NCI-H2196 treated with DMSO at 0.1 percent for 48 hours (cell line): Measurements from ENCODE around the gene KLHDC4.
A peak's percentile ranks its signal among the peaks of the same experiment; 100 is the strongest.
"Not testable (repeated sequence)": the region's sequence is repeated elsewhere in the genome, so short reads cannot be mapped to it uniquely, and the experiment has no call there.

Source experiments
- DNase-seq: peaks from one replicate; lab custom pipeline; 2025; ENCODE audit not compliant: unreplicated experiment; lab: John Stamatoyannopoulos, UW

KLHDC4 gene

GRCh38 chr16:87765776-87766484 is at the start of gene KLHDC4:
Gene KLHDC4, minus strand, starts transcription at chr16:87765986. Its CDS starts 96 bp downstream, at chr16:87765890.
- peak; percentile 25 for DNase-seq

GRCh38 chr16:87815567-87815966 is 49.8 kb upstream of the KLHDC4 start:
- DNase-seq, result no peak

DNA sequence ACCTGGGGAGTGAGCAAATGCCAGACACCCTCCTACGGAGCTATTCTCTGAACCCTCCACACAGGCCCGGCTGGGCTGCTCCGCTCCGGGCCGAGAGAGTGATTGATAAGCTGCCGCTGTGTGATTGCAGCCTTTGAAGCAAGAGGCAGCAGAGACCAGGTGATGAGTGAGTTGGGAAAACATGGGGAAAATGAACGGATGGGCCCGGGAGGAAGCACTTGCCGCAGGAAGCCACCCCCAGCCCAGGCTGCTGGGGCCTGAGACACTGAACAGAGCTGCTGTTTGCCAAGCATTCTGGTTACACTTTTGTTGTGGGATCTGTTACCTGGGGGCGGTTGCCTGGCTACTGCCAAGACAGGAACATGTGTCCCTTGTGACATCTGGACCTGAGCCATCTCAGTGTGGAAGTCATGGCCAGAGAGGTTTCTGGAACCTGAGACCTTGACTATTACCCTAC is 46.4 kb upstream of the KLHDC4 start:
- DNase-seq, result no peak

DNA sequence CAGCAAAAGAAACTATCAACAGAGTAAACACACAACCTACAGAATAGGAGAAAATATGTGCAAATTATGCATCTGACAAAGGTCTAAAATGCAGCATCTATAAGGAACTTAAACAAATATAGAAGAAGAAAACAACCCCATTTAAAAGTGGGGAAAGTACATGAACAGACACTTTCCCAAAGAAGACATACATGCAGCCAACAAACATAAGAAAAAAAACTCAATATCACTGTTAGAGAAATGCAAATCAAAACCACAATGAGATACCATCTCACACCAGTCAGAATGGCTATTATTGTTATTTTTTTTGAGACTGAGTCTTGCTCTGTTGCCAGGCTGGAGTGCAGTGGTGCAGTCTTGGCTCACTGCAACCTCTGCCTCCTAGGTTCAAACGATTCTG is 45.7 kb upstream of the KLHDC4 start:
- DNase-seq, result not testable (repeated sequence)

DNA sequence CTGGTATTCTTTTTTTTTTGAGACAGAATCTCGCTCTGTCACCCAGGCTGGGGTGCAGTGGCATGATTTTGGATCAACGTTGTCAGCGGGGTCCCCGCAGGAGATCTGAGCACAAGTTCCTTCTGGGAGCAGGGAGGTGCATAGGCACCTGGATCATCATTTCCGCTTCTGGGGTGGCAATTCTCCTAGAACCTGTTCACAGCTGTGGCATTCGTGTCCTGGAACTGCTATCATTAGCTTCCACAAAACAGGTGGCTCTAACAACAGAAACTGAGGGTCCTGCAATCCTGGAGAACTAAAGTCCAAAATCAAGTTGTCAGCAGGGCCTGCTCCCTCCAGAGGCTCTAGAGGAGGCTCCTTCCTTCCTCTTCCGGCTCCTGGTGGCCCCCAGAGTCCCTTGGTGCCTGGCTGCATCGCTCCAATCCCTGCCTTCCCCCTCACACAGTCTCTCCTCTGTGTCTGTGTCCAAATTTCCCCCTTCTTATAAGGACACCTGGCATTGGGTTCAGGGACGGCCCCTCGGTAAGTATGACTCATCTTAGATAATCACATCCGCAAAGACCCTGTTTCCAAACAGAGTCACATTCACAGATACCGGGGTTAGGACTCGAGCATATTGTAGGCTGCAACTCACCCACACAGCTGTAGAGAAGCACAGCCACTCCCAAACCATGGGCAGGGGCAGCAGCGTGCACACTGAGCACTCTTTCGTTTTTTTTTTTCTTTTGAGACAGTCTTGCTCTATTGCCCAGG is 43.5 kb upstream of the KLHDC4 start:
- DNase-seq, result no peak

- no peak for DNase-seq
Measured at GRCh38 chr16:87808108-87808507, 42.3 kb upstream of the KLHDC4 start.

DNA sequence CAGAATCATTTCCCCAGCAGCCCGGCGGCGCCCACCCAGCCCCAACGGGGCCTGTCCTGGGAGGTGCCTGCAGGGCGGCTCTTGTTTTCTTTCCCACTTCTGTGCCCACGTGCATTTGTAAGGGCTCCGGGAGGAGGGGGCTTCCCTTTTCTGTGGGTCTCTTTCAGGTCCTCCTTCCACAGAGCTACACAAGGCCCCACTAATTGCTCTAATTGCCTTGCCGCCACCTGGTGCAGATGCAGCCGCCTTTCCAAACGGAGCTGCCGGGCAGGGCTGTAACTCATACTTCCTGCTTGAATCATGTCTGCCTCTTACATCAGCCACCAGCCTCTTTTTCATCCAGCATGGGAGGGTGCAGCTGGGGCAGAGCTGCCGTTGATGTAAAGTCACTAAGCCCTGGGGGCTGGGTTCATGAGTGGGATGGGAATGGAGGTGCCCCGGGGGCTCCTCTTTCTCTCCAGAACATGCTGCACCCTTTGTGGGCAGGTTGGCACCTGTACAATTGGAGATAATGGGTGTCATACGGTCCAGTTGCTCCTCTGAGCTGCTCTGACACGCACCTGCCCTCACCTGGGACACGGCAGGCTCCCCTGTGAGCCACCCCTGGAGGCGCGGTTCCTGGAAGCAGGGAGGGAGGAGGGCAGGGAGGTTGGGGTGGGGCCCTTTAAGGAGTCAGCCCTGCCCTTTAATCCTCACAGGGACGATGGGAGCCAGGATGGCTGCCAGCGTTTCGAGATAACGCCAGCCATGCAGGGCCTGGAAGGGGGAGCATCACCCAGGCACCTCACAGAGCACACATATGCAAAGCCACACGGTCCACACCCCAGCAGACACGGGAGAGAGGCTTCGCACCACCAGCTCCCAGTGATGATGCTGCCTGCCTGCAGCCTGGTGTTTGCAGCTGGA is 41.1 kb upstream of the KLHDC4 start:
- DNase-seq, result peak; percentile 57

DNA sequence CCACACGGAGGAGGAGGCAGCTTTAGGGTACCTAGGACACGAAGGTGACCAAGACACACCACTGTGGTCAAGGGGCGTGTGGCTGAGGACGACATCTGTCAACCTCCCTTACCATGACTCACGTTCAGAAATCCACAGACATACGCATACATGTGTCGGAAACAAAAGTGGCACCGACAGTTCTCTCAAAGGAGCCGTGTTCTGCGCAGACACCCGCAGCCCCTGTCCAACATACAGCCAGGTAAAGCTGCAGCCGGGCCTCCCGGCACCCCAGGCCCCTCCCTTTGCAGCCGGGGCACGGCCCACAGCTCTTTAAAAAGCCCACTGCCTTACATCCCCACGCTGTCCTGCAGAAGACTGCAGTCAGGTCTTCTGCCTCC is 40.5 kb upstream of the KLHDC4 start:
- DNase-seq, result no peak

- no peak for DNase-seq
Measured at GRCh38 chr16:87803385-87803784, 37.6 kb upstream of the KLHDC4 start.

DNA sequence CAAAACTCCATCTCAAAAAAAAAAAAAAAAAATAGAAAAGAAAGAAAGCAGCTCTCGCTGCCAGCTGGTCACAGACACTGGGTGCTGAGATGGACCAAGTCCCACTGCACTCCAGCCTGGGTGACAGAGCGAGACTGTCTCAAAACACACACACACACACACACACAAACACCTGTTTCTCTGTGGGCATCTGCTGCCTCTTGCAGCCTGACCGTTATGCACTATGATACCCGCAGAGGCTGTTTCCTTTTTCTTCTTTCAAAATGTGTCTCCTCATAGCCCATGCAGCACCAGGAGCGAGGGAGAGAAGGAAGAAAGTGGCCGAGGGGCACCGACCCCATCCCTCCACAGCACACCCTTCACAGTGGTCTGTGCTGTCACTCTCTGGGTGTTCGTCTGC is 36.9 kb upstream of the KLHDC4 start:
- DNase-seq, result no peak

DNA sequence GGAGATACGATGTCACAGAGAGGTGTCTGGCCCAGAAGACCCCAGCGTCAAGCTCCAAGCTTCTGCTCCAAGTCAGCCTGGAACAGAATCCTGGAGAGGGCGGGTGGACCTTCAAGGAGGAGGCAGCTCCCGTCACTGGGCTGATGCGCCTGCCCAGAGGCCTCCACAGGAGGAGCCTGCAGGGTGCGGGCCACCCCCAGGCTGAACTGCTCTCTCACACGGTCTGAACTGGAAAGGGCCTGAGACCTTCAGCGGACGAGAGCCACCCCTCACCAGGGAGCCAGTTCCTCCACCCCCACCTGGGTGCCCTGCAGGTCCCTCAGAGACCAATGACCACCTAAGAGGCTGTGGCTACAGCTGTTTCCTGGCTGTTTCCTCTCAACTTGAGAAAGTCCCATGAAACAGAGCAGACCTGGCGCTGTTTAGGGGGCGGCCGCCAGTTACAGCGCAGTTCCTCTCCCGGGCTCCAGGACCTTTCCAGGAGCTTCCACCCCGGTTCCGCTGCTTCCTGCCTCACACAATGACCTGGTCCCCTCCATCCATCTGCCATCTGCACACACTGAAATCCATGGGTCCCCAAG is 36.0 kb upstream of the KLHDC4 start:
- DNase-seq, result no peak

DNA sequence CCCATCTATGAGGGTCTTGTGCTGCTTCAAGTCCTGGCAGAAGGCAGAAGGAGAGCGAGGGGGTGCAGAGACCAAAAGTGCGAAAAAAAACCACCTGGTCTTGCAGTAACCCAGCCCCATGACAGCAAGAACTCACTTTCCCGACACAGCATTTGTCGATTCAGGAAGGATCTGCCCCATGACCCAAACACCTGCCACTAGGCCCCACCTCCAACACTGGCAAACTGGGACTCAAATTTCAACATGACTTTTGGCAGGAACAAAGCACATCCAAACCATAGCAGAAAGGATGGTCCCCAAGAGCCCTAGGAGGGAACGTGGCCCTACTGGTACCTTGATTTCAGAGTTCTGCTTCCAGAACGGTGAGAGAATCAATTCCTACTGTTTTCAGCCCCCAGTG is 34.7 kb upstream of the KLHDC4 start:
- no peak for DNase-seq

- DNase-seq, result no peak
Measured at GRCh38 chr16:87795336-87795735, 29.6 kb upstream of the KLHDC4 start.

- no peak for DNase-seq
Measured at GRCh38 chr16:87794485-87795078, 28.8 kb upstream of the KLHDC4 start.

DNA sequence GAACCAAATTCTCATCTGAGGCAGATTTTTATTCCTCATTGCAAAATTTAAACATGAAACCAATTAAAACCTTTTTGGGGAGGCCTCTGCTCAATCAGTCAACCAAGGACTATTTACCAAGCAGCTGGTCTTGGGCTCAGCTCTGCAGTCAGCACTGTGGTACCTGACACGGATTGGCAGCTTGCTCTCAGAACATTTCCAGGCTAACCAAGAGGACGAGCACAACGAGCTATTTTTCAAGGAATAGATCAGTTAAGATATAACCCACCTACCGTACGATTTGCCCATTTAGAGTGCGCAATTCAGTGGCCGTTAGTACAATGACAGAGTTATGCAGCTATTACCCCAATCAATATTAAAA is 26.4 kb upstream of the KLHDC4 start:
- no peak for DNase-seq

DNA sequence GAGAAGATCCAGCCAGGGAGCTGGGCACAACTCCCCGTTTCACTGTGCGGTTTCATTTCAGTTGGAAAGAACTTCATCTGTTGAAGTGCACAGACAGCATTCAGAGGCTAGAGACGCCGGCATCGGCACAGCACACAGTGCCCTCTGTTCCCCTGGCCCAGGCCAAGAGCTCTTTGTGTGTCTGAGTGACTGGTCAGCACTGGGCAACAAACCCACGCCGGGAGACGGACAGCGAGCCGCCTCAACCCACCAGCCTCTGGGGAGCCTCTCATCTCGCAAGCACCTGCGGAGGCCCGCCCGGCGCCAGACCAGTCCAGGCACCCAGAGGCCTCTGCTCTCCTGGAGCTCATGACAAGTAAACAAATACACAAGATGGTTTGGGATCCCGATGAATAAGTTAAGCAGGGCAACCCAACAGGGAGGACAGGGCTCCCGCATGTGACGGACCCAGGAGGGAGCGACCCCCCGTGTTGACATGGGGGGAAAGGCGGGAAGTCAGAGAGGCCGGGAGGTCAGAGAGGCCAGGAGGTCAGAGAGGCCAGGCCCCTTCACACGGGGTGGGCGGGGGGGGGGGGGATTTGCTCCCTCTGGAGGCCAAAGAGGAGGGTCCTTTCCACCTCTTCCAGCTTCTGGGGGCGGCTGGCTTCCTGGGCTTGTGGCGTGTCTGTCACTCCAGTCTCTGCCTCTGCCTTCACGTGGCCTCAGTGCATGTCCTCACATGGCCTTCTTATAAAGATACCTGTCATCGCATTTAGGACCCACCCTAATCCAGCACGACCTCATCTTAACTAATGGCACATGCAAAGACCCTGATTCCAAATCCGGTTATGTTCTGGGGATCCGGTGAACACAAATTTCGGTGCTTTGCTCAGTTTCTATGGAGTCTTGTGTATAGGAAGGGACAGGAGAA is 25.8 kb upstream of the KLHDC4 start:
- no peak for DNase-seq

- no peak for DNase-seq
Measured at GRCh38 chr16:87790292-87791100, 24.7 kb upstream of the KLHDC4 start.

DNA sequence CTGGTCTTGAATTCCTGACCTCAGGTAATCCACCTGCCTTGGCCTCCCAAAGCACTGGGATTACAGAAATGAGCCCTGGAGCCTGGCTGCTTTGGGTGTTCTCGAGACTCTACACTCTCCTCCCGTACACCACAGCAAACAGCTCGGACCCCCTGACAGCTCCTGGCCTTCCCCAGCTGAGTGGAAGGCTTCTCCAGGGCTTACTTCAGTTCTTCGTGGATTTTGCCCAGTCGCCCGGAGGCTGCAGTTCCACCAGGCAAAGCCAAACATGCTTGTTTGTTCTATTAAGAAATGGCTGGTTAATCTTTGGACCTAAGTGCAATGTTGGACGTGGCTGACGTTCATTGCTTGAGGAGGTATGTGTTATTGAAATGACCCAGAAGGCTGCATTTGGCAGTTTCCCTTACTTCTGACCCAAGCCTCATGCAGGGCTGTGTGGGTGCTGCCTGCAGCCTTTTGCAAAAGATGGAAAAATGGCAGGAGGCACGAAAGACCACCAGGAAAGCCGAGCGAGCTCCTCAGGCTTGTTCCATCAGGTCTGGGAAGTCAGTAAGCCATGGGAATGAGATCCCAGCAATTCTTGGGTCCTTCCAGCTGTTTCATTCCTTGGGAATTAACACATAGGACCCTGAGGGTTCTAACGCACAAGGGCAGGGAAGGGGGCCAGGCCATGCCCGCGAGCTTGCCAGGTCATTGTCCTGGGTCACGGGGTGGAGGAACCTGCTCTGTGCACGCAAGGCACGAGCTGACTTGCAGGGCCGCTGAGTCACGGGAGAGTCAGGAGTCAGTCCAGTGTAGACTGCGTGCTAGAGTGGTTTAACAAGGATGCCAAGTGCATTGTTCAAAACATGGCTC is 23.9 kb upstream of the KLHDC4 start:
- DNase-seq, result no peak
